H1 (cell line): ENCODE data around the gene SPARCL1. TPM values are rescaled to one million over a fixed set of nuclear protein-coding genes. Genes with fewer than 3 reads are reported as not detected.

Experiments
- CTCF ChIA-PET: fragments of 300-600 bp; sonication (Branson Sonifier 250); formaldehyde crosslinking; loops from one replicate; lab custom pipeline; 2021; ENCODE audit not compliant: partially characterized antibody; lab: Charles Lee
- POLR2A ChIA-PET: fragments of 300-600 bp; sonication (Branson Sonifier 250); formaldehyde crosslinking; loops from one replicate; lab custom pipeline; 2021; ENCODE audit warnings: inconsistent platforms; ENCODE audit not compliant: partially characterized antibody; lab: Charles Lee
- DNase-seq, 2 experiments: peaks; one replicate each; pipeline versions ENCODE4 v3.0.0 to v3.0.0-alpha.2; 2010 to 2022; ENCODE audit warnings: low spot score in 2 of 2, low read depth in 1 of 2, mixed read lengths in 1 of 2
- FAIRE-seq: peaks from 2 replicates; lab custom pipeline; 2011; peaks lifted over from hg19 to GRCh38; lab: Jason Lieb, UNC
- H2AFZ ChIP-seq: 2 replicates; pipeline ENCODE4 v1.8.1; 2012; ENCODE audit warnings: low read length, inconsistent platforms
- H2AK5ac ChIP-seq: 2 replicates; pipeline ENCODE4 v1.6.1; 2013; ENCODE audit warnings: low read depth, low read length
- H2BK120ac ChIP-seq: replicated peaks from 2 replicates; pipeline ENCODE3; 2013; ENCODE audit warnings: low read depth, low read length, inconsistent platforms
- H2BK12ac ChIP-seq: 2 replicates; pipeline ENCODE4 v1.6.1; 2013; ENCODE audit warnings: low read depth, low read length
- H2BK15ac ChIP-seq: 2 replicates; pipeline ENCODE4 v1.6.1; 2013; ENCODE audit warnings: low read length
- H2BK20ac ChIP-seq: 2 replicates; pipeline ENCODE4 v1.6.1; 2013; ENCODE audit warnings: low read length
- H2BK5ac ChIP-seq: 2 replicates; pipeline ENCODE4 v1.6.1; 2013; ENCODE audit warnings: low read depth, low read length
- H3K14ac ChIP-seq: 2 replicates; pipeline ENCODE4 v1.6.1; 2013; ENCODE audit warnings: inconsistent platforms; ENCODE audit not compliant: insufficient read length
- H3K18ac ChIP-seq: 2 replicates; pipeline ENCODE4 v1.6.1; 2013; ENCODE audit warnings: low read length; ENCODE audit errors: extremely low read depth
- H3K23ac ChIP-seq: 2 replicates; pipeline ENCODE4 v1.6.1; 2013; ENCODE audit warnings: inconsistent platforms; ENCODE audit not compliant: insufficient read length
- H3K23me2 ChIP-seq: 2 replicates; pipeline ENCODE4 v1.6.1; 2013; ENCODE audit warnings: low read depth, low read length
- H3K27ac ChIP-seq: 2 replicates; pipeline ENCODE4 v1.6.1; 2011; ENCODE audit warnings: low read depth, low read length, inconsistent platforms
- H3K27me3 ChIP-seq, 4 experiments: replicated peaks in 1 of 4; 1 replicate in 1 of 4; 2 replicates in 3 of 4; pipeline versions ENCODE4 v1.6.1 to v1.8.1; 2011 to 2013; ENCODE audit warnings: low read length in 3 of 4, mild to moderate bottlenecking in 3 of 4, inconsistent platforms in 2 of 4, mixed read lengths in 2 of 4, moderate library complexity in 1 of 4; ENCODE audit not compliant: control insufficient read depth in 3 of 4, insufficient read depth in 3 of 4; ENCODE audit errors: extremely low read depth in 1 of 4
- H3K36me3 ChIP-seq, 4 experiments: 2 replicates each; pipeline versions ENCODE4 v1.6.1 to v1.8.1; 2011 to 2013; ENCODE audit warnings: mild to moderate bottlenecking in 4 of 4, low read length in 3 of 4, moderate library complexity in 2 of 4, control low read depth in 1 of 4, inconsistent platforms in 1 of 4; ENCODE audit not compliant: insufficient read depth in 4 of 4, control insufficient read depth in 2 of 4
- H3K4ac ChIP-seq: replicated peaks from 2 replicates; pipeline ENCODE3; 2013; ENCODE audit warnings: low read length, low read depth, mixed read lengths, inconsistent platforms; ENCODE audit not compliant: insufficient read length
- H3K4me1 ChIP-seq, 4 experiments: replicated peaks in 1 of 4; 1 replicate in 1 of 4; 2 replicates in 3 of 4; pipeline versions ENCODE4 v1.6.1 to v1.8.1; 2011 to 2013; ENCODE audit warnings: low read length in 3 of 4, inconsistent platforms in 2 of 4, mixed read lengths in 1 of 4; ENCODE audit not compliant: insufficient read depth in 4 of 4, control insufficient read depth in 3 of 4
- H3K4me2 ChIP-seq, 2 experiments: 2 replicates each; pipeline versions ENCODE4 v1.6.1 to v1.8.1; 2011 to 2013; ENCODE audit warnings: low read depth in 2 of 2, low read length in 2 of 2, control low read depth in 1 of 2, inconsistent platforms in 1 of 2, mild to moderate bottlenecking in 1 of 2; ENCODE audit not compliant: insufficient read depth in 1 of 2
- H3K4me3 ChIP-seq, 4 experiments: fragments of 200-600, 300-600 bp in 1 of 4; sonication (generic), shearing (Covaris generic), sonication (Bioruptor Twin) in 1 of 4; 2 replicates each; pipeline versions ENCODE4 v1.5.1 to v1.8.1; 2011 to 2016; ENCODE audit warnings: low read length in 4 of 4, low read depth in 3 of 4, control low read depth in 2 of 4, inconsistent platforms in 2 of 4, mild to moderate bottlenecking in 2 of 4, mixed read lengths in 1 of 4, moderate library complexity in 1 of 4; ENCODE audit not compliant: insufficient read depth in 2 of 4; ENCODE audit errors: extremely low read depth in 1 of 4
- H3K56ac ChIP-seq: replicated peaks from 2 replicates; pipeline ENCODE3; 2013; ENCODE audit warnings: low read depth, mild to moderate bottlenecking, mixed read lengths, low read length, inconsistent platforms; ENCODE audit not compliant: insufficient read length
- H3K79me1 ChIP-seq: 2 replicates; pipeline ENCODE4 v1.6.1; 2013; ENCODE audit warnings: low read depth, low read length, control low read depth
- H3K79me2 ChIP-seq, 2 experiments: 2 replicates each; pipeline versions ENCODE4 v1.6.1 to v1.8.1; 2012 to 2013; ENCODE audit warnings: low read length in 2 of 2, mild to moderate bottlenecking in 2 of 2, inconsistent platforms in 1 of 2; ENCODE audit not compliant: insufficient read depth in 2 of 2, control insufficient read depth in 1 of 2
- H3K9ac ChIP-seq, 4 experiments: replicated peaks in 1 of 4; 1 replicate in 1 of 4; 2 replicates in 3 of 4; pipeline versions ENCODE4 v1.6.1 to v1.8.1; 2011 to 2013; ENCODE audit warnings: low read depth in 3 of 4, low read length in 3 of 4, control low read depth in 2 of 4, mild to moderate bottlenecking in 2 of 4, moderate library complexity in 2 of 4, inconsistent platforms in 1 of 4; ENCODE audit errors: extremely low read depth in 1 of 4
- H3K9me3 ChIP-seq, 2 experiments: 2 replicates each; pipeline versions ENCODE4 v1.6.1 to v1.8.1; 2012 to 2013; ENCODE audit warnings: mild to moderate bottlenecking in 2 of 2, moderate library complexity in 2 of 2, control low read depth in 1 of 2, inconsistent platforms in 1 of 2, low read depth in 1 of 2, low read length in 1 of 2, mixed read lengths in 1 of 2; ENCODE audit not compliant: insufficient read depth in 2 of 2
- H4K20me1 ChIP-seq, 2 experiments: replicated peaks in 1 of 2; 2 replicates each; pipeline versions ENCODE3 to v1.8.1; 2011 to 2013; ENCODE audit warnings: inconsistent platforms in 2 of 2, low read length in 2 of 2, mild to moderate bottlenecking in 1 of 2; ENCODE audit not compliant: insufficient read depth in 2 of 2, control insufficient read depth in 1 of 2
- H4K5ac ChIP-seq: 2 replicates; pipeline ENCODE4 v1.6.1; 2013; ENCODE audit warnings: low read length, low read depth, mixed read lengths, inconsistent platforms; ENCODE audit not compliant: insufficient read length
- H4K8ac ChIP-seq: 2 replicates; pipeline ENCODE4 v1.8.0; 2013; ENCODE audit warnings: mild to moderate bottlenecking, moderate library complexity, low read length, inconsistent platforms; ENCODE audit not compliant: insufficient read depth; ENCODE audit errors: extremely low read depth
- H4K91ac ChIP-seq: replicated peaks from 2 replicates; pipeline ENCODE3; 2013; ENCODE audit warnings: low read length, mixed read lengths, inconsistent platforms; ENCODE audit not compliant: insufficient read length
- JUN ChIP-seq: IDR thresholded peaks from 2 replicates; pipeline ENCODE4 v1.6.1; 2011; ENCODE audit warnings: low read depth, mild to moderate bottlenecking, improper control_type of control experiment, low read length
- RAD21 ChIP-seq, 2 experiments: IDR thresholded peaks in 1 of 2; conservative IDR thresholded peaks in 1 of 2; 2 replicates each; pipeline ENCODE4 v1.6.1; 2011; ENCODE audit warnings: low read depth in 2 of 2, low read length in 2 of 2, improper control_type of control experiment in 1 of 2, inconsistent platforms in 1 of 2, mild to moderate bottlenecking in 1 of 2, moderate library complexity in 1 of 2
- WGBS, 2 experiments: shearing (Covaris generic) in 1 of 2; methylation state at CpG; one replicate each; pipeline versions ENCODE4 v1.1.6 to v1.1.7; 2013 to 2015; ENCODE audit warnings: low lambda C conversion rate in 2 of 2, mixed read lengths in 2 of 2, inconsistent platforms in 1 of 2, low coverage in 1 of 2, missing lambda C conversion rate in 1 of 2; ENCODE audit not compliant: insufficient replicate concordance in 2 of 2, insufficient coverage in 1 of 2, insufficient read length in 1 of 2; ENCODE audit errors: extremely low coverage in 1 of 2, missing lambda C conversion rate in 1 of 2; 5-methylcytosine and 5-hydroxymethylcytosine counted together
- polyA plus RNA-seq, 7 experiments: library from polyadenylated mRNA; depleted of rRNA in 3 of 7; stranded (reverse) in 5 of 7; unstranded in 2 of 7; fragments of >200 nt in 5 of 7; fragments of 200-250 nt in 2 of 7; gene quantifications; 1 replicate in 5 of 7; 2 replicates in 1 of 7; 4 replicates in 1 of 7; pipeline versions ENCODE4 v1.2.1 to v1.2.3, GENCODE V29; 2011 to 2013; ENCODE audit warnings: missing spikeins in 2 of 7, mixed read lengths in 2 of 7
- total RNA-seq: library from RNA; stranded (reverse); fragmentation: NEBNext Ultra II Directional; extraction: Animal tissue kit (Norgen Biotek cat#: 25700); gene quantifications from 2 replicates; pipeline ENCODE4 v1.2.1, GENCODE V29; 2021

Gene SPARCL1
- total and polyA plus RNA-seq, 2 of the 8 experiments (the other 6 are each of a cell fraction or from before 2014, with no cell fraction given) = 0.48 to 0.51 TPM

- Histone ChIP-seq H2BK15ac (no peak overlapping the region), H4K20me1 (no peaks in the 10 kb centered on the region), H2BK5ac (no peak overlapping the region), H3K18ac (no peak overlapping the region), H3K27me3 (no peaks in the 10 kb centered on the region; a peak in 1 of 7 replicates), H4K8ac (no peak overlapping the region), H3K79me2 (no peaks in the 10 kb centered on the region), H3K36me3 (no peaks in the 10 kb centered on the region; a peak in 1 of 8 replicates), H3K23ac (no peak overlapping the region), H2BK20ac (no peak overlapping the region), H2BK120ac (no peak overlapping the region), H3K79me1 (no peaks in the 10 kb centered on the region), H2BK12ac (no peak overlapping the region; the same call in 1 of the 2 replicates), H3K9me3 (peaks cover 4 to 11% of the 10 kb centered on the region in 2 experiments; a peak in 2 of 4 replicates), H3K4ac (no peak overlapping the region), H4K5ac (no peak overlapping the region), H3K27ac (no peak overlapping the region), H2AK5ac (no peak overlapping the region), H3K9ac (no peak overlapping the region), H3K23me2 (no peaks in the 10 kb centered on the region; the same call in 1 of the 2 replicates), H3K4me2 (no peak overlapping the region), H2AFZ (no peak overlapping the region), H3K4me3 (no peak overlapping the region), H3K4me1 (peaks cover 2 to 9% (median 6%) of the 10 kb centered on the region in 4 experiments; a peak in 5 of 7 replicates), H3K14ac (no peak overlapping the region), H4K91ac (no peak overlapping the region), H3K56ac (no peak overlapping the region)
- ChIA-PET POLR2A (no interaction called here), CTCF (interaction anchor here (1.5 kb wide), 1 partner anchor 123 kb away, joined by 3 read pairs; no protein-coding TSS in a partner anchor)
- 89% methylated on average over 2 of the region's 2 CpGs; no CpG with 5 or more reads in 1 of the 2 experiments for WGBS, 2 experiments
- FAIRE-seq (no peak), DNase-seq (no peak)
- TF ChIP-seq JUN (no peak), RAD21 (IDR thresholded peaks at IDR 0.05 in 1 of 2, conservative IDR thresholded peaks at IDR 0.05 in 1 of 2; ENCODE audit: low read depth in 2 of 2, low read length in 2 of 2) (no peak)
Measured at GRCh38 chr4:87524456-87524855, 4.7 kb downstream of the SPARCL1 start.
